Measurements from ENCODE around the gene ARMC7.

Gene ARMC7

GRCh38 chr17:75146592-75146991 is 36.8 kb downstream of the ARMC7 start:
- TF ChIP-seq, protein P1, sequence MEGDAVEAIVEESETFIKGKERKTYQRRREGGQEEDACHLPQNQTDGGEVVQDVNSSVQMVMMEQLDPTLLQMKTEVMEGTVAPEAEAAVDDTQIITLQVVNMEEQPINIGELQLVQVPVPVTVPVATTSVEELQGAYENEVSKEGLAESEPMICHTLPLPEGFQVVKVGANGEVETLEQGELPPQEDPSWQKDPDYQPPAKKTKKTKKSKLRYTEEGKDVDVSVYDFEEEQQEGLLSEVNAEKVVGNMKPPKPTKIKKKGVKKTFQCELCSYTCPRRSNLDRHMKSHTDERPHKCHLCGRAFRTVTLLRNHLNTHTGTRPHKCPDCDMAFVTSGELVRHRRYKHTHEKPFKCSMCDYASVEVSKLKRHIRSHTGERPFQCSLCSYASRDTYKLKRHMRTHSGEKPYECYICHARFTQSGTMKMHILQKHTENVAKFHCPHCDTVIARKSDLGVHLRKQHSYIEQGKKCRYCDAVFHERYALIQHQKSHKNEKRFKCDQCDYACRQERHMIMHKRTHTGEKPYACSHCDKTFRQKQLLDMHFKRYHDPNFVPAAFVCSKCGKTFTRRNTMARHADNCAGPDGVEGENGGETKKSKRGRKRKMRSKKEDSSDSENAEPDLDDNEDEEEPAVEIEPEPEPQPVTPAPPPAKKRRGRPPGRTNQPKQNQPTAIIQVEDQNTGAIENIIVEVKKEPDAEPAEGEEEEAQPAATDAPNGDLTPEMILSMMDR (IDR thresholded peaks at IDR 0.05; ENCODE audit: low read depth, low read length), result no peak
- no peak overlapping the region for H3K4me3 ChIP-seq (ENCODE audit: low read depth, low read length)

GRCh38 chr17:75147878-75148546 is 38.2 kb downstream of the ARMC7 start:
- TF ChIP-seq, protein P1 (IDR thresholded peaks at IDR 0.05; ENCODE audit: low read depth, low read length), result no peak
- no peak overlapping the region for H3K4me3 ChIP-seq (ENCODE audit: low read depth, low read length)

DNA sequence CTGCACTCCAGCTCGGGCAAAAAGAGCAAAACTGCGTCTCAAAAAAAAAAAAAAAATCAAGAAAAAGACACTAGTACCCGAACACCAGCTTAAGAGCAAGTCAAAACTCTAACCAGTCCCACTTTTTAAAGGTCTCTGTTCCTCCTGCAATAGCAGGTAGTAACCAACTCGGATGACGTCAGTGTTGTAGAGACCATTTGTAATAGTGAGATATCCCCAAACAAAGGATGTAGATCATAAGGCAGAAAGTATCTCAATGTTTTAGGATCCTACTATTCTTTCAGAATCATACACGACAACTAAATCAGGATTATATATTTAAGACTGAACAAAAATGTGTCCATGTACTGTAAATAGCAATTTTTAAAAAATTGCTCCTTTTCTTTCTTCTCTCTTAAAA is 42.2 kb downstream of the ARMC7 start:
- H3K4me3 ChIP-seq (ENCODE audit: low read depth, low read length), result no peak overlapping the region; the same call in 1 of the 2 replicates
- TF ChIP-seq, protein P1 (IDR thresholded peaks at IDR 0.05; ENCODE audit: low read depth, low read length), result no peak

GRCh38 chr17:75152523-75152921 is 42.8 kb downstream of the ARMC7 start:
- H3K4me3 ChIP-seq (ENCODE audit: low read depth, low read length), result peak overlapping the region; percentile 77
- TF ChIP-seq, protein P1 (IDR thresholded peaks at IDR 0.05; ENCODE audit: low read depth, low read length), result no peak

- TF ChIP-seq, protein P1 (IDR thresholded peaks at IDR 0.05; ENCODE audit: low read depth, low read length), result no peak
- H3K4me3 ChIP-seq (ENCODE audit: low read depth, low read length), result peak overlapping the region; percentile 77
Measured at GRCh38 chr17:75152922-75153779, 43.4 kb downstream of the ARMC7 start.

- H3K4me3 ChIP-seq (ENCODE audit: low read depth, low read length), result peak overlapping the region; percentile 77
- TF ChIP-seq, protein P1 (IDR thresholded peaks at IDR 0.05; ENCODE audit: low read depth, low read length), result no peak
Measured at GRCh38 chr17:75153780-75154194, 44.0 kb downstream of the ARMC7 start.

Measured in WI38 (cell line).